PC-3 (cell line): ENCODE measurements around the gene PRR5L. TPM values are rescaled to one million over a fixed set of nuclear protein-coding genes. Genes with fewer than 3 reads are reported as not detected.

Experiments used
- ATAC-seq: fragments of 200-7000 bp; cut with Tn5 transposase; 2 replicates; pipeline ENCODE4 v1.9.1; 2020; ENCODE audit warnings: mild to moderate bottlenecking, moderate library complexity
- BruUV-seq: library from RNA; stranded (reverse); fragments of 400-500 nt; replicated peaks from 2 replicates; lab custom pipeline; 2021; lab: Mats Ljungman, UMichigan
- CTCF ChIA-PET: fragments of 300-600 bp; sonication (Branson Sonifier 250); formaldehyde crosslinking; loops from one replicate; lab custom pipeline; 2022; ENCODE audit warnings: antibody characterized with exemption; lab: Charles Lee
- POLR2A ChIA-PET: fragments of 300-600 bp; sonication (Branson Sonifier 250); formaldehyde crosslinking; loops from one replicate; lab custom pipeline; 2022; ENCODE audit warnings: antibody characterized with exemption; ENCODE audit not compliant: unreplicated experiment; lab: Charles Lee
- DNase-seq: peaks from one replicate; pipeline ENCODE4 v3.0.0-alpha.2; 2015
- H2AFZ ChIP-seq: fragments of 300-600 bp; sonication (generic); 2 replicates; pipeline ENCODE4 v1.6.0; 2016; ENCODE audit warnings: antibody characterized with exemption, low read length
- H3F3A ChIP-seq: fragments of 300-600 bp; sonication (generic); one replicate; pipeline ENCODE4 v1.6.0; 2017; ENCODE audit warnings: antibody characterized with exemption, low read length, control low read depth, mild to moderate bottlenecking; ENCODE audit not compliant: unreplicated experiment
- H3K27ac ChIP-seq: fragments of 300-600 bp; sonication (generic); 2 replicates; pipeline ENCODE4 v1.5.1; 2016; ENCODE audit warnings: mild to moderate bottlenecking, low read length
- H3K27me3 ChIP-seq: fragments of 300-600 bp; sonication (generic); 2 replicates; pipeline ENCODE4 v1.6.1; 2016; ENCODE audit warnings: low read length, mixed read lengths
- H3K36me3 ChIP-seq: fragments of 300-600 bp; sonication (generic); 2 replicates; pipeline ENCODE4 v1.6.1; 2016; ENCODE audit warnings: low read depth, mixed run types, low read length, mixed read lengths
- H3K4me1 ChIP-seq: fragments of 300-600 bp; sonication (generic); 2 replicates; pipeline ENCODE4 v1.5.1; 2016; ENCODE audit warnings: low read length; ENCODE audit not compliant: insufficient read depth
- H3K4me2 ChIP-seq: fragments of 300-600 bp; sonication (generic); 2 replicates; pipeline ENCODE4 v1.6.0; 2016; ENCODE audit warnings: low read length
- H3K4me3 ChIP-seq: fragments of 300-600 bp; sonication (generic); 2 replicates; pipeline ENCODE4 v1.5.1; 2016; ENCODE audit warnings: mild to moderate bottlenecking, low read length, mixed read lengths
- H3K79me2 ChIP-seq: fragments of 300-600 bp; sonication (generic); 2 replicates; pipeline ENCODE4 v1.6.1; 2017; ENCODE audit warnings: low read length, mixed read lengths
- H3K9ac ChIP-seq: fragments of 300-600 bp; sonication (generic); 2 replicates; pipeline ENCODE4 v1.6.0; 2016; ENCODE audit warnings: mild to moderate bottlenecking, low read length
- H3K9me2 ChIP-seq: fragments of 300-600 bp; sonication (generic); replicated peaks from 2 replicates; pipeline ENCODE4 v1.6.1; 2016; ENCODE audit warnings: mixed run types, low read length, mixed read lengths
- H3K9me3 ChIP-seq: fragments of 300-600 bp; sonication (generic); 2 replicates; pipeline ENCODE4 v1.6.1; 2016; ENCODE audit warnings: low read length, mixed read lengths
- H4K20me1 ChIP-seq: fragments of 300-600 bp; sonication (generic); 2 replicates; pipeline ENCODE4 v1.6.1; 2016; ENCODE audit warnings: low read length, mixed read lengths
- CTCF ChIP-seq: fragments of 300-600 bp; sonication (generic); conservative IDR thresholded peaks from 2 replicates; pipeline ENCODE4 v1.5.1; 2017; ENCODE audit warnings: antibody characterized with exemption, low read depth, mild to moderate bottlenecking, low read length
- EZH2 ChIP-seq: fragments of 300-600 bp; sonication (generic); IDR thresholded peaks from one replicate; pipeline ENCODE4 v1.6.1; 2017; ENCODE audit warnings: antibody characterized with exemption, mild to moderate bottlenecking, low read length; ENCODE audit not compliant: unreplicated experiment
- EZH2phosphoT487 ChIP-seq: fragments of 300-600 bp; sonication (generic); IDR thresholded peaks from 2 replicates; pipeline ENCODE4 v1.6.1; 2018; ENCODE audit warnings: mild to moderate bottlenecking, antibody characterized with exemption, low read length, borderline replicate concordance
- intact Hi-C: fragments of 100-400 bp; cut with micrococcal nuclease; formaldehyde crosslinking; loops from 2 replicates; pipeline ENCODE4 v1.9.0; 2023
- total RNA-seq: library from RNA; depleted of rRNA; stranded (reverse); fragments of >200 nt; gene quantifications from 2 replicates; pipeline ENCODE4 v1.2.3, GENCODE V29; 2014

The PRR5L gene
- total RNA-seq, 1 experiment from 2014 or later: 4.7 TPM

- H3K79me2 ChIP-seq: no peaks in the 10 kb centered on the region
- H4K20me1 ChIP-seq: no peaks in the 10 kb centered on the region
- ChIA-PET POLR2A (no interaction called here), CTCF (interaction anchor here (0.7 kb wide), 1 partner anchor 162 kb away, joined by 6 read pairs; no protein-coding TSS in a partner anchor)
- no TSS peak for BruUV-seq
- no peaks in the 10 kb centered on the region for H3F3A ChIP-seq
- ATAC-seq (no peak), DNase-seq (no peak)
- no peaks in the 10 kb centered on the region for H3K27me3 ChIP-seq
- H3K9ac ChIP-seq: no peak overlapping the region
- H3K4me2 ChIP-seq: no peak overlapping the region
- H3K9me3 ChIP-seq: no peaks in the 10 kb centered on the region
- H3K4me1 ChIP-seq: no peaks in the 10 kb centered on the region
- H3K9me2 ChIP-seq: no peaks in the 10 kb centered on the region
- H3K36me3 ChIP-seq: no peaks in the 10 kb centered on the region
- no peak overlapping the region for H3K4me3 ChIP-seq
- no peak overlapping the region for H2AFZ ChIP-seq
- intact Hi-C loops: no loop called here
- no peak overlapping the region for H3K27ac ChIP-seq
- TF ChIP-seq EZH2 (no peak), EZH2phosphoT487 (no peak), CTCF (no peak)
Observed at GRCh38 chr11:36465449-36466163, 169.5 kb downstream of the PRR5L start.

- no peak overlapping the region for H3K27ac ChIP-seq
- ATAC-seq: no peak
- CTCF ChIA-PET: no interaction called here
Observed at GRCh38 chr11:36467012-36467411, 170.9 kb downstream of the PRR5L start.

More at GRCh38 chr11:36467012-36467411, 170.9 kb downstream of the PRR5L start:
- no peak for DNase-seq
- Histone ChIP-seq H3K36me3 (no peaks in the 10 kb centered on the region), H4K20me1 (no peaks in the 10 kb centered on the region), H3K9me2 (no peaks in the 10 kb centered on the region), H3K9ac (no peak overlapping the region), H3K9me3 (no peaks in the 10 kb centered on the region), H3K27me3 (no peaks in the 10 kb centered on the region), H3K4me3 (no peak overlapping the region), H3F3A (no peaks in the 10 kb centered on the region), H3K4me2 (no peak overlapping the region), H3K4me1 (no peaks in the 10 kb centered on the region), H3K79me2 (no peaks in the 10 kb centered on the region), H2AFZ (no peak overlapping the region)
- intact Hi-C loops: no loop called here
- no peak for TF ChIP-seq CTCF
- TF ChIP-seq EZH2phosphoT487: no peak
- no peak for TF ChIP-seq EZH2
- BruUV-seq: no TSS peak
- POLR2A ChIA-PET: no interaction called here
